ENCODE results near the gene CLASRP.
A peak's percentile ranks its signal among the peaks of the same experiment; 100 is the strongest.

CLASRP gene

GRCh38 chr19:45076851-45077730, 38.2 kb downstream of the CLASRP start:
- no peak for DNase-seq (ENCODE audit: low read depth)
- peak overlapping the region; percentile 66 for H3K4me3 ChIP-seq (ENCODE audit: low read length)
- no peaks in the 10 kb centered on the region for H3K27me3 ChIP-seq (replicated peaks; ENCODE audit: control insufficient read depth, insufficient read depth, low read length)
- H3K9me3 ChIP-seq (ENCODE audit: control insufficient read depth, low read length) = no peaks in the 10 kb centered on the region
- H3K4me1 ChIP-seq (ENCODE audit: control insufficient read depth, insufficient read depth, low read length) = peaks cover 15% of the 10 kb centered on the region
- peak overlapping the region; percentile 61 for H3K9ac ChIP-seq (ENCODE audit: low read length)
- peaks cover 5% of the 10 kb centered on the region for H3K36me3 ChIP-seq (ENCODE audit: control insufficient read depth, insufficient read depth, low read length, severe bottlenecking)

GRCh38 chr19:45078390-45079062, 39.7 kb downstream of the CLASRP start:
- Histone ChIP-seq H3K9me3 (ENCODE audit: control insufficient read depth, low read length) (no peaks in the 10 kb centered on the region), H3K27me3 (replicated peaks; ENCODE audit: control insufficient read depth, insufficient read depth, low read length) (no peaks in the 10 kb centered on the region), H3K4me3 (ENCODE audit: low read length) (peak overlapping the region; percentile 96), H3K4me1 (ENCODE audit: control insufficient read depth, insufficient read depth, low read length) (peaks cover 15% of the 10 kb centered on the region), H3K36me3 (ENCODE audit: control insufficient read depth, insufficient read depth, low read length, severe bottlenecking) (peaks cover 9% of the 10 kb centered on the region), H3K9ac (ENCODE audit: low read length) (peak overlapping the region; percentile 93)
- DNase-seq (ENCODE audit: low read depth) = no peak

- H3K27me3 ChIP-seq (replicated peaks; ENCODE audit: control insufficient read depth, insufficient read depth, low read length) = no peaks in the 10 kb centered on the region
- no peaks in the 10 kb centered on the region for H3K9me3 ChIP-seq (ENCODE audit: control insufficient read depth, low read length)
- H3K9ac ChIP-seq (ENCODE audit: low read length) = peak within 1 kb of the TSS; percentile 93
- H3K36me3 ChIP-seq (ENCODE audit: control insufficient read depth, insufficient read depth, low read length, severe bottlenecking) = peaks cover 9% of the 10 kb centered on the region
- peak; percentile 89 for DNase-seq (ENCODE audit: low read depth)
- H3K4me3 ChIP-seq (ENCODE audit: low read length) = peak within 1 kb of the TSS; percentile 96
- H3K4me1 ChIP-seq (ENCODE audit: control insufficient read depth, insufficient read depth, low read length) = peaks cover 15% of the 10 kb centered on the region
Observed at GRCh38 chr19:45079063-45079910, 40.4 kb downstream of the CLASRP start, which contains the start of gene GEMIN7. TSS of gene GEMIN7 (plus strand) at chr19:45079260. CDS start at chr19:45090115, 10,855 bp downstream.

- H3K4me3 ChIP-seq (ENCODE audit: low read length) = peak overlapping the region; percentile 96
- no peaks in the 10 kb centered on the region for H3K9me3 ChIP-seq (ENCODE audit: control insufficient read depth, low read length)
- H3K27me3 ChIP-seq (replicated peaks; ENCODE audit: control insufficient read depth, insufficient read depth, low read length) = no peaks in the 10 kb centered on the region
- H3K4me1 ChIP-seq (ENCODE audit: control insufficient read depth, insufficient read depth, low read length) = peaks cover 15% of the 10 kb centered on the region
- no peak for DNase-seq (ENCODE audit: low read depth)
- H3K9ac ChIP-seq (ENCODE audit: low read length) = peak overlapping the region; percentile 93
- peaks cover 10% of the 10 kb centered on the region for H3K36me3 ChIP-seq (ENCODE audit: control insufficient read depth, insufficient read depth, low read length, severe bottlenecking)
Observed at GRCh38 chr19:45079911-45080370, 41.1 kb downstream of the CLASRP start.

- peaks cover 18% of the 10 kb centered on the region for H3K36me3 ChIP-seq (ENCODE audit: control insufficient read depth, insufficient read depth, low read length, severe bottlenecking)
- no peaks in the 10 kb centered on the region for H3K27me3 ChIP-seq (replicated peaks; ENCODE audit: control insufficient read depth, insufficient read depth, low read length)
- no peaks in the 10 kb centered on the region for H3K9me3 ChIP-seq (ENCODE audit: control insufficient read depth, low read length)
- H3K9ac ChIP-seq (ENCODE audit: low read length) = no peak overlapping the region
- H3K4me3 ChIP-seq (ENCODE audit: low read length) = no peak overlapping the region
- no peak for DNase-seq (ENCODE audit: low read depth)
- peaks cover 15% of the 10 kb centered on the region for H3K4me1 ChIP-seq (ENCODE audit: control insufficient read depth, insufficient read depth, low read length)
Observed at GRCh38 chr19:45082170-45082569, 43.3 kb downstream of the CLASRP start.

- no peak for DNase-seq (ENCODE audit: low read depth)
Observed at GRCh38 chr19:45086480-45086879, 47.6 kb downstream of the CLASRP start.

GRCh38 chr19:45087531-45087930, 48.7 kb downstream of the CLASRP start:
- Histone ChIP-seq H3K4me1 (ENCODE audit: control insufficient read depth, insufficient read depth, low read length) (peaks cover 8% of the 10 kb centered on the region), H3K36me3 (ENCODE audit: control insufficient read depth, insufficient read depth, low read length, severe bottlenecking) (peaks cover 26% of the 10 kb centered on the region), H3K4me3 (ENCODE audit: low read length) (no peak overlapping the region), H3K27me3 (replicated peaks; ENCODE audit: control insufficient read depth, insufficient read depth, low read length) (no peaks in the 10 kb centered on the region), H3K9ac (ENCODE audit: low read length) (no peak overlapping the region), H3K9me3 (ENCODE audit: control insufficient read depth, low read length) (no peaks in the 10 kb centered on the region)
- no peak for DNase-seq (ENCODE audit: low read depth)

More at GRCh38 chr19:45086480-45086879, 47.6 kb downstream of the CLASRP start:
- H3K27me3 ChIP-seq (replicated peaks; ENCODE audit: control insufficient read depth, insufficient read depth, low read length) = no peaks in the 10 kb centered on the region
- no peak overlapping the region for H3K4me3 ChIP-seq (ENCODE audit: low read length)
- peaks cover 8% of the 10 kb centered on the region for H3K4me1 ChIP-seq (ENCODE audit: control insufficient read depth, insufficient read depth, low read length)
- H3K9me3 ChIP-seq (ENCODE audit: control insufficient read depth, low read length) = no peaks in the 10 kb centered on the region
- peaks cover 35% of the 10 kb centered on the region for H3K36me3 ChIP-seq (ENCODE audit: control insufficient read depth, insufficient read depth, low read length, severe bottlenecking)
- no peak overlapping the region for H3K9ac ChIP-seq (ENCODE audit: low read length)

- Histone ChIP-seq H3K9me3 (ENCODE audit: control insufficient read depth, low read length) (no peaks in the 10 kb centered on the region), H3K9ac (ENCODE audit: low read length) (no peak overlapping the region), H3K27me3 (replicated peaks; ENCODE audit: control insufficient read depth, insufficient read depth, low read length) (no peaks in the 10 kb centered on the region), H3K4me1 (ENCODE audit: control insufficient read depth, insufficient read depth, low read length) (peaks cover 22% of the 10 kb centered on the region), H3K4me3 (ENCODE audit: low read length) (no peak overlapping the region), H3K36me3 (ENCODE audit: control insufficient read depth, insufficient read depth, low read length, severe bottlenecking) (peaks cover 24% of the 10 kb centered on the region)
- no peak for DNase-seq (ENCODE audit: low read depth)
Observed at GRCh38 chr19:45090034-45090433, 51.2 kb downstream of the CLASRP start.

GRCh38 chr19:45090606-45091005, 51.8 kb downstream of the CLASRP start:
- H3K36me3 ChIP-seq (ENCODE audit: control insufficient read depth, insufficient read depth, low read length, severe bottlenecking) = peaks cover 22% of the 10 kb centered on the region

GRCh38 chr19:45091031-45091923, 52.4 kb downstream of the CLASRP start:
- H3K9me3 ChIP-seq (ENCODE audit: control insufficient read depth, low read length) = no peaks in the 10 kb centered on the region
- peak; percentile 100 for DNase-seq (ENCODE audit: low read depth)
- peaks cover 20% of the 10 kb centered on the region for H3K36me3 ChIP-seq (ENCODE audit: control insufficient read depth, insufficient read depth, low read length, severe bottlenecking)
- H3K4me3 ChIP-seq (ENCODE audit: low read length) = peak overlapping the region; percentile 98
- H3K9ac ChIP-seq (ENCODE audit: low read length) = peak overlapping the region; percentile 97
- H3K27me3 ChIP-seq (replicated peaks; ENCODE audit: control insufficient read depth, insufficient read depth, low read length) = no peaks in the 10 kb centered on the region
- peaks cover 33% of the 10 kb centered on the region for H3K4me1 ChIP-seq (ENCODE audit: control insufficient read depth, insufficient read depth, low read length)

More at GRCh38 chr19:45090606-45091005, 51.8 kb downstream of the CLASRP start:
- Histone ChIP-seq H3K9me3 (ENCODE audit: control insufficient read depth, low read length) (no peaks in the 10 kb centered on the region), H3K4me1 (ENCODE audit: control insufficient read depth, insufficient read depth, low read length) (peaks cover 26% of the 10 kb centered on the region), H3K4me3 (ENCODE audit: low read length) (peak overlapping the region; percentile 98), H3K9ac (ENCODE audit: low read length) (peak overlapping the region; percentile 75), H3K27me3 (replicated peaks; ENCODE audit: control insufficient read depth, insufficient read depth, low read length) (no peaks in the 10 kb centered on the region)
- DNase-seq (ENCODE audit: low read depth) = no peak

All from adipocyte (in vitro differentiated cells).